Neural progenitor cell (in vitro differentiated cells): ENCODE data around the gene SMS.

Source experiments
- CTCF ChIP-seq: fragments of 200-600 bp; sonication (generic); IDR thresholded peaks from 2 replicates; pipeline ENCODE4 v1.5.1; 2017; ENCODE audit warnings: antibody characterized with exemption, mild to moderate bottlenecking
- EZH2 ChIP-seq: fragments of 200-600 bp; sonication (generic); IDR thresholded peaks from 2 replicates; pipeline ENCODE4 v1.6.1; 2017; ENCODE audit warnings: antibody characterized with exemption, mild to moderate bottlenecking, moderate library complexity

GRCh38 chrX:21933077-21933476 is 7.4 kb upstream of the SMS start:
- TF ChIP-seq CTCF (no peak), EZH2 (no peak)
